SW 1271 (cell line): Measurements from ENCODE around the gene WNT8A.

Experiments used
- DNase-seq, 2 experiments: peaks; one replicate each; lab custom pipeline; 2025; lab: John Stamatoyannopoulos, UW

WNT8A gene

DNA sequence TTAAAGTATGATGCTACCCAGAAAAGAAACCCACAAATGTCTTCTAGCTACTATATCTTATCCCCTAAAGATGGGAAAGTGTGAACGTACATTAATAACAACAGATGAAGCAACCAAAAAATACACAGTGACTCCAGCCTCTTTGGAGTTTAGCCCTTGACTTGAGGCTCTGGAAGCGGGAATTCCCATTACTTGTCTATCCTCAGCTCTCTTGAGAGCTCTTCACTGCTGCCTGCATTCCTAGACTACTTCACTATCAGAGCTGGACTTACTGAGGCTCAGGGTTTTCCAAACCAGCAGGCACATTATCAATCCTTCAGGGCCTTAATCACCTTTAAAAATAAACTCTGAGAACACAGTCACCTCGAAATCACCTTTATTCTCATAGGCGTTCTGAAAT lies 56.4 kb downstream of the WNT8A start:
- DNase-seq: no peak
